GM12865 (cell line): Measurements from ENCODE around the gene RAP1B.

ENCODE experiments used
- DNase-seq: peaks from one replicate; pipeline ENCODE4 v3.0.0; 2010; ENCODE audit warnings: low read depth
- H3K4me3 ChIP-seq: 2 replicates; pipeline ENCODE4 v1.5.1; 2011; ENCODE audit warnings: mild to moderate bottlenecking, low read depth, low read length, control low read depth
- TF ChIP-seq, protein P1 (sequence below): IDR thresholded peaks from 2 replicates; pipeline ENCODE4 v1.5.1; 2011; ENCODE audit warnings: low read length, control low read depth, low read depth, inconsistent platforms; ENCODE audit not compliant: insufficient read depth; ENCODE audit errors: missing control alignments

The RAP1B gene

DNA sequence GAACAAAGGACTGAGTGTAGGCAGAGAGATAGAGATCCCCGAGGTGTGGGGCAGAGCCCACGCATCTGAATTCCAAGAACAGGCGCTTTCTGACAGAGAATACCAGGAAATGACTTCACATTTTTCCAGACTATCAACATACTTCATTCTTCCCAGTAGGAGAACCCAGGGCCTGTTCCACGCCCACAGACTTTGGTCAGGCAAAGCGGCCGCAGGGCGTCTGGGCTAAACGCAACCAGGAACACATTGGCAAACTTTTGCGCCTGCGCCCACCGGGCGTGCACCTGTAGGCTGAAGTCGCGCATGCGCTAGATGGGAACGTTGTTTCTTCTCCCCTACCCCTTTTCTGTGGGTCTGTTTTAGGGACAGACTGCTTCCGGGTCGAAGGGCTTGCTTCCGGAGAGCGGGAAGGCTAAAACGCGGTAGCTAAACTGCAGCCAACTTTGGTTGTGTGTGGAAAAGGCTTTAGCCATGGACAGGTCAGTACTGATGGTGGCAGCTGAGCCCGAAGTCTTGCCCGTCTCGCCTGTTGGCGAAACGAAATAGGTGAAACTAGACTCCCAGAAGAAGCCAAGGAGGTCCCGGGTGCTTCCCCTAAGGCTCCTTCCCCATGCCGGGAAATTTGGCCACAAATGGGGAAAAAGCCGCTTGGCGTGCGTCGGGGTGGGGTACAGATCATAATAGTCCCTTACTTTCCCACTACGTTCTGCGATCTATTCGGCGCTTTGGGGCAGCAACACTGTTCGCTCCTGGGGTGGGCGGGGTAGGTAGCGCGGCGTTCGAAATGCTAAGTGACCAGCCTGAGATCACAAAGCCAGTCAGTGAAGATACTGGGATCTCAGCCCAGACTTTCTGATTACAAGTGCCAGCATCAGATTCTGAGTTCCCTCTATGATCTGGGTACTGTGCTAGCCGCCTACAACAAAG, 76.2 kb downstream of the RAP1B start, which contains the start of gene NUP107:
Gene NUP107, plus strand, starts transcription at position 384 of the 927 bp plus-strand sequence. Its CDS starts 88 bp downstream, at position 472.
- DNase-seq: peak; percentile 98
- TF ChIP-seq, protein P1, sequence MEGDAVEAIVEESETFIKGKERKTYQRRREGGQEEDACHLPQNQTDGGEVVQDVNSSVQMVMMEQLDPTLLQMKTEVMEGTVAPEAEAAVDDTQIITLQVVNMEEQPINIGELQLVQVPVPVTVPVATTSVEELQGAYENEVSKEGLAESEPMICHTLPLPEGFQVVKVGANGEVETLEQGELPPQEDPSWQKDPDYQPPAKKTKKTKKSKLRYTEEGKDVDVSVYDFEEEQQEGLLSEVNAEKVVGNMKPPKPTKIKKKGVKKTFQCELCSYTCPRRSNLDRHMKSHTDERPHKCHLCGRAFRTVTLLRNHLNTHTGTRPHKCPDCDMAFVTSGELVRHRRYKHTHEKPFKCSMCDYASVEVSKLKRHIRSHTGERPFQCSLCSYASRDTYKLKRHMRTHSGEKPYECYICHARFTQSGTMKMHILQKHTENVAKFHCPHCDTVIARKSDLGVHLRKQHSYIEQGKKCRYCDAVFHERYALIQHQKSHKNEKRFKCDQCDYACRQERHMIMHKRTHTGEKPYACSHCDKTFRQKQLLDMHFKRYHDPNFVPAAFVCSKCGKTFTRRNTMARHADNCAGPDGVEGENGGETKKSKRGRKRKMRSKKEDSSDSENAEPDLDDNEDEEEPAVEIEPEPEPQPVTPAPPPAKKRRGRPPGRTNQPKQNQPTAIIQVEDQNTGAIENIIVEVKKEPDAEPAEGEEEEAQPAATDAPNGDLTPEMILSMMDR: no peak
- H3K4me3 ChIP-seq: peak within 1 kb of the TSS; percentile 93

GRCh38 chr12:68695454-68695853, 84.8 kb downstream of the RAP1B start:
- no peak overlapping the region for H3K4me3 ChIP-seq
- TF ChIP-seq, protein P1: no peak
- no peak for DNase-seq

- no peak overlapping the region for H3K4me3 ChIP-seq
- TF ChIP-seq, protein P1: no peak
- DNase-seq: no peak
Observed at GRCh38 chr12:68699486-68699885, 88.8 kb downstream of the RAP1B start.
